Stimulated activated CD4-positive, alpha-beta T cell treated with anti-CD3 and anti-CD28 coated beads, Interleukin-4, amount 100 ng/mL, for 4 hours (primary cell): Measurements from ENCODE around the gene CEMIP2.
"Not testable (repeated sequence)": the region's sequence is repeated elsewhere in the genome, so short reads cannot be mapped to it uniquely, and the experiment has no call there.

Source experiments
- DNase-seq, 2 experiments: peaks; one replicate each; pipeline ENCODE4 v3.0.0-alpha.2; 2020

Gene CEMIP2

DNA sequence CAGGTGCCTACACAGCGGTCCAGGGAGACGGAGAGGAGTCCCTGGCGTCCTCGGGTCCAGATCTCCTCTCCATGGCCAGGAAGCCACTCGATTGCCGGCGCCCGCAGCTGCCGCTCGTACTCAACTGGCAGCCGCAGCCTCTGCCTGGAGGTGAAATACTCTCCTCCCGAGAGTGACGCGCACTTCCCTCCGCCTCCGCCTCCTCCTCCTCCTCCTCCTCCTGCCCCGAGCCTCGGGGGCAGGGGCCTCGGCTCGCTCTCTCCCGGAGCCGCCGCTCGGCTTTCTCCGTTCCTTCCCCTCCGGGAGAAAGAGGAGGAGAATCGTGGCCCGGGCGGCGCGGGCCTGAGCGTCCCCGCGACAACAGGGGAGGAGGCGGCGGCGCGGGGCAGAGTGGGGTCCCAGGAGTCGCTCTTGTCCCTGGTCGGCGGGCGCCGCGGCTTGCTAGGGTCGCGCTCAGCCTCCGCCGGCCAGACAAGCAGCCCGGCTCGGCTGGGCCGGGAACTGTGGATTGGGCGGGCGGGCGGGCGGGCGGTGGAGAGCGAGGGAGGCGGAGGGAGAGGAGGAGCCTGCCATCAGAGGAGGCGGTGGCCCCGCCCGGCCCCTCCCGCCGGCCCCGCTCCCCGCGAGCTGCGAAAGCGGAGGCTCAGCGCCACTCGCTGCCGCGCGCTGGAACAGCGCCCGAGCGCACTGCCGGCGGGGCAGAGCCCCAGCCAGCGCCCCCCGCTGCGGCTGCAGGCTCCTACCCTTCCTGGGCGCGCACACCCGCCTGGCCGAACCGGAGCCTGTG lies at the start of gene CEMIP2:
Gene CEMIP2, minus strand, starts transcription at position 126 of the 787 bp plus-strand sequence. CDS start 18,140 bp downstream, outside the sequence.
- DNase-seq, result peak; percentile 86 to 91

GRCh38 chr9:71816916-71817451 lies 48.7 kb upstream of the CEMIP2 start:
- DNase-seq, result no peak

- no peak for DNase-seq
Observed at GRCh38 chr9:71814815-71815214, 46.5 kb upstream of the CEMIP2 start.

DNA sequence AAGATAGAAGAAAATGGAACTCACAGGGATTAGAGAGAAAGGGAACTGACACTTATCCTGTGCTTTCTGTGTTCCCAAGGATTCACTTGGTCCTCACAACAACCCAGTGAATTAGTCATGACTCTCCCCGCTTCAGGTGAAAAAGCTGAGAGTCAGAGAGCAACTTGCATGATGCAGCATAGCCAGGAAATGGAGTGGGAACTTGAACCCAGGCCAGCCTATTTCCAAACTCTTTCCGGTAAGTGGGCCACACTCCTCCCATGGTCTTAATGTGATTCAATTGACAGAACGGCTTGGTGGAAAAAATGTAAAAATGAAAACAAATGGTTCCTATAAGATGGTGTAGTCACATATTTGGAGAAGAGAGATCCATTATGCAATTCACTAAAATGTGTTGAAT lies 45.9 kb upstream of the CEMIP2 start:
- no peak for DNase-seq

DNA sequence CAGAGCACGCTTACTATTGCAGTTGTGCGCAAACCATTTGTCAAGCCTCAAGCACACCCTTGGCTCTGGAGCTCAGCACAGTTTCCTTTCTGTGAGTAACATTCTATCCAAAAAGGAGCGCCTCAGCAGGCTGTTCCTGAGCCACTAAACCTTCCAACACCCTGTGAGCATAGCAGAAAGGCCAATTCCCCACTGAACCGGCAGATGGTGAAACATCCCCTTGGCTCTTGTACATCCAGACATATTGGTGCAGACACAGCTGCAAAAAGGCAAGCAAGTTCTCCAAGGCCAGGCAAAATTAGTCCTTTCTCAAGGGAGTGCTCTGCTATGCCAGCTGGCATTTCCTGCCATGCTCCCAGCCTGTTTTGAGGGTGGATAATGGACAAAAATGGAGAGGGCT lies 44.1 kb upstream of the CEMIP2 start:
- DNase-seq, result no peak

DNA sequence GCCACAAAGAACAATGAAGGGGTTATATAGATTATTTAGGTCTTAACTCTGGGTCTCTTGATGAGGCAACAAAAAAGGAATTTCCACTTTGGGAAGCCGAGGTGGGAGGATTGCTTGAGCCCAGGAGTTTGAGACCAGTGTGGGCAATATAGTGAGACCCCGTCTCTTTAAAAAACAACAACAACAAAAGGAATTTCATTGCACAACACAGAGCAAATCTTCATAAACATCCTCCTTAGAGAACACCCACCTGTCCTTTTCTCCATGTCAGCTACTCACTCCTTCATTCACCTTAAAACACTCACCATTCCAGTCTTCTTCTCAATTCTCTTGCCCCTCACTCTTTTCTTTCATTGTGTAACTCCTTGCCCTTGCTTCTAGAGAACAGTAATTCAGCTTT lies 39.8 kb upstream of the CEMIP2 start:
- DNase-seq, result no peak

DNA sequence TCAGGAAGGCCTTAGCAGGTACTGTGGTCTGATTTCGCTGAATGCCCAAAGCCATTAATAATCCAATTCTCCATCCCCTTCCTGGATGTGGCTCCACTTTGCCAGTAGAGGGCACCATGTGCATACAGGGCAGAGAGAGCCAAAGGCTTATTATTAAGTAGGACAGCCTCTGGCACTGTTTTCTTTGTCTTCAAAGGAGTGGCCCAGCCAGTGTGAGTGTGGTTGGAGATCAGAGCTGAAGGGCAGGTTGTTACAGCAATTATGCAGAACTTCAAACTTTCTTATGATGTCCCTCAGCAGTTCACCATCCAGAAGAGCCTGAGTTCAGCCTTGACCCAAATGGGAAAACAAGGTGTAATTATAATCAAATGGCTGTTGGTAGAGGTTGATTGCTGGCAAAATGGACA lies 38.6 kb upstream of the CEMIP2 start:
- peak; percentile 27 to 58 for DNase-seq

GRCh38 chr9:71805096-71805495 lies 36.8 kb upstream of the CEMIP2 start:
- DNase-seq, result not testable (repeated sequence)

- DNase-seq, result no peak
Observed at GRCh38 chr9:71801826-71802225, 33.5 kb upstream of the CEMIP2 start.

DNA sequence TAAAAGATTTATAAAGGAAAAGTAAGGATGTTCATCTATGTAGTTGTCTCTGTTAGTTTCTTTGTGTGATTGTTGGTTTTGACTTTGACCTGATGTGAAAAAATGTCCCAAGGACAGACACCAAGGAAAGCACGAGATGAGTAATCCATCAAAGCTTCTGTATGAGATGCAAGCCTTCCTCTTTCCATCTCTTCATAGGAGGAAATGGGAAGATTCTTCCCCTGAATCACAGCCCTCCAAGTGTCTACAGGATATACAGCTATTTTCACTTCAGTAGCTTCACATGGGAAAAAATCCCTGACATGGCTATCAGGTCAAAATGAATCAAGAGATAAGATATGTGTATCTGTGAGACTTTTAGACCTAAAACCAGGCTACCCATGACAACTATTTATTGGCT lies 29.0 kb upstream of the CEMIP2 start:
- no peak for DNase-seq

DNA sequence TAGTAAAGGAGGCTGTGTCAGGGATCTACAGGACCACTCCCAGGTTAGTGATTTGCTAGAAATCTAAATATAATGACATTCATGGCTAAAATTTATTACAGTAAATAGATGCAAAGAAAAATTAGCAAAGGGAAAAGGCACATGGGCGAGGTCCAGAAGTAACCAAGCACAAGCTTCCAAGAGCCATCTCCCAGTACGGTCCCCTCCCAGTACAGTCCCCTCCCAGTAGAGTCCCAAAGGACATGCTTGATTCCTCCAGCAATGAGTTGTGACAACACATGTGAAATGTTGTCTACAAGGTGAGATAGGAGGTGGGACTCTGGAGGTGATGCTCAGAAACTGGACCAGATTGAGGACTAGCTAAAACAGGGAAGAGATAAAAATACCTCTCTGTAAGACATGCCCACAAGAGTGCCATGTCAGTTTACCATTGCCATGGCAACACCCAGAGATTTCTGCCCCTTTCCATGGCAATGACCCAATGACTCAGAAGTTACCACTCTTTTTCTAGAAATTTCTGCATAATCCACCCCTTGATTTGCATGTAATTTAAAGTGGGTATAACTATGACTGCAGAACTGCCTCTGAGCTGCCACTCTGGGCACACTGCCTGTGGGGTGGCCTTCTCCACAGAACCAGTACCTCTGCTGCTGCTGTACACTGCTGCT lies 27.9 kb upstream of the CEMIP2 start:
- DNase-seq, result peak in 1 of 2 experiments; percentile 11

DNA sequence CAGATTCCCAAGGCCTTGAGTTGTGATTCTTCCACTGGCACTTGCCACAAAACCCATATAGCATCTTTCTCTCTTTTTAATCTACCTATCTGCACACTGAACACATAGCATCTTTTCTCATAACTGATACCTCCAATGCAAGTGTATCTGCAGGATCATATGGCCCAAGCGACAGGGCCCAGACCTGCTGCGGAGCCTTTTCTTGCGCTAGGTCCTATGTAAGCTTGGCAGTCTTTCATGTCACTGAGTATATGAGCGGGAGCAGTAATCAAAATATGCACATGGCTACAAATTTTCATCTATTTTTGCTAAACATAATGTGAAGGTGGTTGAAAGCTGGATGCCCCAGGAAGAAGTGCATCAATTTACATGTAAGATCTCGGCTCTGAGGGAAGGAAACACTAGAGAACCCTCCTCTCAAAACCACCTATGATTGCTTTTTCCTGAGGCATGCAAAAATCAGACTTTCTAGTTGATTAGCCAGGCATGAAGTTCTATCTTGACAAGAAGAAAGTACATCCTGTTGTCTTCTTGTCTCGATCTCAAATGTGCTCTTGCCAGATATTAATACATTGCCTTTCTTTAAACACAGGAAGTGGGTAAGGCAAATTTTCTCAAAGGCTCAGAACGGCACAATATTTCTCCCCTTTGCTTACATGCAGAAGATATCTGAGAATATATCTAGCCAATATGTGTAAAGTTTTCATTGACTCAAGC lies 26.9 kb upstream of the CEMIP2 start:
- DNase-seq, result no peak

DNA sequence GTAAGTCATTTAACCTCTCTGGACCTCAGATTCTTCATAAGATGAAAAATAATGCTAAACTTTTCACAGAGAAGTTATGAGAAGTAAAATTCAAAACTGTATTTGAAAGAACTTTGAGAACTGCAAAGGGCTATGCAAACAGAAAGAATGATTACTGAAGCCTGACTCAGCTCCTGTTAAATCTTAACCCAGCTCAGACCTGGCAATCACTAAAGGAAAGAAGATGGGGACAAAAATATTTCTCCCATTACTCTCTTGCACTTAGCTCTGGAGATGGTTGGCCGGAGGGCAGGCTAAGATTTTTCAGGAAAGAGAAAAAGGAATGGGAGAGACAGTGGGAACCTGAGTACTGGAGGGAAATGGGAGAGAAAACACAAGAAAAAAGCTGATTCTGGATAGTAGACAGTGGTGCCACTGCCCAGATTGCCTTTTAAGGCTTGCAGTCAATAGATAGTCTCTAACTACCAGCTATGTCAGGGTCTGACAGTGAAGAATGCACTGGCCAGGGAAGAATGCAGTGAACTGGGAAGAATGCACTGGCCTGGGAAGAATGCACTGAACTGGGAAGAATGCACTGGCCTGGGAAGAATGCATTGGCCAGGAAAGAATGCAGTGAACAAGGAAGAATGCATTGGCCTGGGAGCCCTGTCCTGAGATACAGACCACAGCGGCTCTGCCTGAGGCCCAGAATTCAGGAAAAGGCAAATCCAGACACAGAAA lies 25.2 kb upstream of the CEMIP2 start:
- DNase-seq, result no peak

GRCh38 chr9:71791875-71792274 lies 23.6 kb upstream of the CEMIP2 start:
- no peak for DNase-seq

- no peak for DNase-seq
Observed at GRCh38 chr9:71790296-71790695, 22.0 kb upstream of the CEMIP2 start.

DNA sequence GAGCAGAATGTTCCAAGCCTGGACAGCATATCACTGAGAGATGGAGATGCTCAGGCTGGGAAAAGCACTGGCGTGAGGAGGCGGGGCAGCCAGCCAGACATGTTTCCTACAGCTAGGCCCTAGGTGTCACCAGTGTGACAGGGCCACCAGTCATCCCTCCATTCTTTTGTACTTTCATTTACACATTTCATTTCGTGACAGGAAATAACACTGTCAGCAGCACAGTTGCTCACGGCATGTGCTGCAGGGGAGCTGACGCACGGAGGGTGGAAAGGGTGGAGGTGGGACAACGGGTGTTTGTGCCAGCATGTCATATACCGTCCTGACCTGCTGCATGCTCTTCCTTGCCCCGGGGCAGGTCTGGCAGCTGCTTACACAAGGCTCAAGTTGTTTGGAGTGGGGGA lies 14.8 kb upstream of the CEMIP2 start:
- peak; percentile 71 to 91 for DNase-seq

DNA sequence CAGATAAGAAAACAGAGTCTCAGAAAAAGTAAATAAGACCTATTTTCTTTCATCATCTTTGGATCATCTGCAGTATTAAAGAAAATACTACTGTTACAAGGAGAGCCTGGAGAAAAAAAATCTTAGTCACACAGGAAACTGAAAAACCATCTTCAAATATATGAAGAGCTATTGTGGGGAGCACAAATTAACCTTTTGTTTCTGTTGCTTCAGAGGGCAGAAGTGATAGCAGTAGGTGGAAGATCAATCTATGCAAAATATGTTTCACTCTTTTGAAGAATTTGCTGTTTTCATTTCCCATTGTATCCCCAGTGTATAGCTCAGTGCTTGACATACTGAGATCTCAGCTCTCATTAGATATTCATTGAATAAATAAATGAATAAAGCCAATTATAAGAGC lies 13.1 kb upstream of the CEMIP2 start:
- DNase-seq, result no peak

- DNase-seq, result no peak
Observed at GRCh38 chr9:71780953-71781352, 12.6 kb upstream of the CEMIP2 start.

- DNase-seq, result no peak
Observed at GRCh38 chr9:71778085-71778484, 9.8 kb upstream of the CEMIP2 start.

GRCh38 chr9:71774920-71775319 lies 6.6 kb upstream of the CEMIP2 start:
- no peak for DNase-seq

GRCh38 chr9:71772726-71773125 lies 4.4 kb upstream of the CEMIP2 start:
- DNase-seq, result no peak

DNA sequence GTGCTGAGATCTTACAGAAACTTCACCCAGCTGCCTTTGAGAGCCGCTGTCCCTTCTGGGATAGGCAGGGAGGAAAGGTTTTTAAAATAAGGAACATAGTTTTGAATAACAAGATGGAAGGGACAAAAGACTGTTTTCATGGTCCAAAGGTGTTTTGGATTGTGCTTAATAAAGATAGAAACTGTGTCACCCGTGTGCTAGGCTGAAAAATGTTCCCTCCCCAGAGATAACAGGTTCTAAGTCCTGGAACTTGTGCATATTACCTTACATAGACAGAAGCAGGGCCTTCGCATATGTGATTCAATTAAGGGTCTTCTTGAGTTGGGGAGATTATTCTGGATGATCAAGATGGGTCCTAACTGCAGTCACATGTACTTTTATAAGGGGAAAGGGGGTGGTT lies 1.9 kb upstream of the CEMIP2 start:
- DNase-seq, result no peak
